Retina (tissue), 1 donor: ENCODE results near the gene RGS12.

ENCODE experiments used
- DNase-seq: peaks from one replicate; pipeline ENCODE4 v3.0.0-alpha.2; 2016

The RGS12 gene

GRCh38 chr4:3292571-3293400 is at the start of gene RGS12:
TSS of gene RGS12 (plus strand) at chr4:3293021. CDS start at chr4:3316171, 23,150 bp downstream.
- peak; percentile 93 for DNase-seq

GRCh38 chr4:3243136-3243780 is 49.6 kb upstream of the RGS12 start:
- DNase-seq, result no peak

GRCh38 chr4:3244002-3244401 is 48.8 kb upstream of the RGS12 start:
- no peak for DNase-seq

GRCh38 chr4:3244747-3245146 is 48.1 kb upstream of the RGS12 start:
- no peak for DNase-seq

GRCh38 chr4:3245676-3246075 is 47.1 kb upstream of the RGS12 start:
- DNase-seq, result no peak

- DNase-seq, result no peak
These were observed 46.1 kb upstream of the RGS12 start for GRCh38 chr4:3246458-3247398.

- no peak for DNase-seq
These were observed 45.2 kb upstream of the RGS12 start for GRCh38 chr4:3247399-3248177.

GRCh38 chr4:3248178-3248480 is 44.7 kb upstream of the RGS12 start:
- DNase-seq, result no peak

GRCh38 chr4:3248811-3249661 is 43.8 kb upstream of the RGS12 start, which contains the start of gene MSANTD1:
TSS of gene MSANTD1 (plus strand) at chr4:3249159. CDS start at chr4:3249223, 64 bp downstream.
- peak; percentile 62 for DNase-seq

GRCh38 chr4:3249711-3250437 is 42.9 kb upstream of the RGS12 start:
- DNase-seq, result no peak

- no peak for DNase-seq
These were observed 42.3 kb upstream of the RGS12 start for GRCh38 chr4:3250438-3250955.

- peak; percentile 69 for DNase-seq
These were observed 41.7 kb upstream of the RGS12 start for GRCh38 chr4:3250956-3251690.

GRCh38 chr4:3251691-3252479 is 40.9 kb upstream of the RGS12 start:
- no peak for DNase-seq

GRCh38 chr4:3252480-3252828 is 40.4 kb upstream of the RGS12 start:
- DNase-seq, result no peak

- DNase-seq, result no peak
These were observed 39.8 kb upstream of the RGS12 start for GRCh38 chr4:3252831-3253641.

- no peak for DNase-seq
These were observed 39.0 kb upstream of the RGS12 start for GRCh38 chr4:3253808-3254207.

GRCh38 chr4:3254302-3255131 is 38.3 kb upstream of the RGS12 start:
- DNase-seq, result no peak
